Panc1 (cell line): ENCODE data around the gene ITPR3.

Experiments used
- CTCF ChIP-seq: fragments of 450-650 bp; IDR thresholded peaks from 2 replicates; pipeline ENCODE4 v1.5.1; 2017; ENCODE audit warnings: mild to moderate bottlenecking
- POLR2AphosphoS5 ChIP-seq: IDR thresholded peaks from 2 replicates; pipeline ENCODE4 v1.6.1; 2012; ENCODE audit warnings: mild to moderate bottlenecking, low read depth, low read length, moderate library complexity
- REST ChIP-seq, 2 experiments: IDR thresholded peaks; 2 replicates each; pipeline ENCODE4 v1.6.1; 2011 to 2012; ENCODE audit warnings: low read depth in 2 of 2, control low read depth in 1 of 2, low read length in 1 of 2, mild to moderate bottlenecking in 1 of 2, moderate library complexity in 1 of 2; ENCODE audit not compliant: insufficient read depth in 1 of 2

GRCh38 chr6:33692760-33693158, 71.6 kb downstream of the ITPR3 start:
- TF ChIP-seq CTCF (no peak), POLR2AphosphoS5 (no peak), REST (IDR thresholded peaks at IDR 0.05; ENCODE audit: insufficient read depth in 1 of 2, low read depth in 2 of 2, low read length in 1 of 2) (no peak)
